Measurements from ENCODE around the gene COL4A5.

COL4A5 gene

GRCh38 chrX:108511721-108512120, 72.1 kb downstream of the COL4A5 start:
- Histone ChIP-seq H3K4me3 (ENCODE audit: low read depth in 1 of 5, low read length in 5 of 5) (no peak overlapping the region), H3K27me3 (ENCODE audit: control insufficient read depth in 5 of 5, insufficient read depth in 4 of 5, low read length in 5 of 5) (no peaks in the 10 kb centered on the region), H3K27ac (ENCODE audit: low read depth, low read length) (no peak overlapping the region)

GRCh38 chrX:108516184-108516583, 76.5 kb downstream of the COL4A5 start:
- no peaks in the 10 kb centered on the region for H3K27me3 ChIP-seq (ENCODE audit: control insufficient read depth in 5 of 5, insufficient read depth in 4 of 5, low read length in 5 of 5)
- H3K27ac ChIP-seq (ENCODE audit: low read depth, low read length), result no peak overlapping the region
- no peak overlapping the region for H3K9ac ChIP-seq (ENCODE audit: low read length in 5 of 5)
- no peaks in the 10 kb centered on the region for H3K4me1 ChIP-seq (ENCODE audit: control insufficient read depth in 5 of 5, insufficient read depth in 5 of 5, low read length in 5 of 5)
- H3K36me3 ChIP-seq (ENCODE audit: control insufficient read depth in 5 of 5, insufficient read depth in 5 of 5, low read length in 5 of 5), result no peaks in the 10 kb centered on the region
- H3K4me3 ChIP-seq (ENCODE audit: low read depth in 1 of 5, low read length in 5 of 5), result no peak overlapping the region
- H3K9me3 ChIP-seq (ENCODE audit: control insufficient read depth in 5 of 5, low read length in 5 of 5), result no peaks in the 10 kb centered on the region

More at GRCh38 chrX:108511721-108512120, 72.1 kb downstream of the COL4A5 start:
- no peaks in the 10 kb centered on the region for H3K36me3 ChIP-seq (ENCODE audit: control insufficient read depth in 5 of 5, insufficient read depth in 5 of 5, low read length in 5 of 5)
- peaks cover 0 to 6% (median 0%) of the 10 kb centered on the region in 5 donors for H3K9me3 ChIP-seq (ENCODE audit: control insufficient read depth in 5 of 5, low read length in 5 of 5)
- no peaks in the 10 kb centered on the region for H3K4me1 ChIP-seq (ENCODE audit: control insufficient read depth in 5 of 5, insufficient read depth in 5 of 5, low read length in 5 of 5)
- no peak overlapping the region for H3K9ac ChIP-seq (ENCODE audit: low read length in 5 of 5)

GRCh38 chrX:108527724-108528123, 88.1 kb downstream of the COL4A5 start:
- H3K9ac ChIP-seq (ENCODE audit: low read length in 5 of 5), result no peak overlapping the region
- H3K9me3 ChIP-seq (ENCODE audit: control insufficient read depth in 5 of 5, low read length in 5 of 5), result no peaks in the 10 kb centered on the region
- peaks cover 3 to 14% (median 8%) of the 10 kb centered on the region in 5 donors for H3K27me3 ChIP-seq (ENCODE audit: control insufficient read depth in 5 of 5, insufficient read depth in 4 of 5, low read length in 5 of 5)
- no peak overlapping the region for H3K27ac ChIP-seq (ENCODE audit: low read depth, low read length)
- H3K4me3 ChIP-seq (ENCODE audit: low read depth in 1 of 5, low read length in 5 of 5), result no peak overlapping the region
- no peaks in the 10 kb centered on the region for H3K4me1 ChIP-seq (ENCODE audit: control insufficient read depth in 5 of 5, insufficient read depth in 5 of 5, low read length in 5 of 5)
- no peaks in the 10 kb centered on the region for H3K36me3 ChIP-seq (ENCODE audit: control insufficient read depth in 5 of 5, insufficient read depth in 5 of 5, low read length in 5 of 5)

- H3K27ac ChIP-seq (ENCODE audit: low read depth, low read length), result no peak overlapping the region
- H3K4me3 ChIP-seq (ENCODE audit: low read depth in 1 of 5, low read length in 5 of 5), result no peak overlapping the region
- no peaks in the 10 kb centered on the region for H3K36me3 ChIP-seq (ENCODE audit: control insufficient read depth in 5 of 5, insufficient read depth in 5 of 5, low read length in 5 of 5)
- H3K9me3 ChIP-seq (ENCODE audit: control insufficient read depth in 5 of 5, low read length in 5 of 5), result peaks cover 0 to 4% (median 0%) of the 10 kb centered on the region in 5 donors
- H3K9ac ChIP-seq (ENCODE audit: low read length in 5 of 5), result no peak overlapping the region
- H3K4me1 ChIP-seq (ENCODE audit: control insufficient read depth in 5 of 5, insufficient read depth in 5 of 5, low read length in 5 of 5), result no peaks in the 10 kb centered on the region
- peaks cover 0 to 2% (median 0%) of the 10 kb centered on the region in 5 donors for H3K27me3 ChIP-seq (ENCODE audit: control insufficient read depth in 5 of 5, insufficient read depth in 4 of 5, low read length in 5 of 5)
Observed at GRCh38 chrX:108537005-108537404, 97.4 kb downstream of the COL4A5 start.

- H3K27ac ChIP-seq (ENCODE audit: low read depth, low read length), result no peak overlapping the region
- H3K36me3 ChIP-seq (ENCODE audit: control insufficient read depth in 5 of 5, insufficient read depth in 5 of 5, low read length in 5 of 5), result no peaks in the 10 kb centered on the region
- no peaks in the 10 kb centered on the region for H3K4me1 ChIP-seq (ENCODE audit: control insufficient read depth in 5 of 5, insufficient read depth in 5 of 5, low read length in 5 of 5)
- H3K9me3 ChIP-seq (ENCODE audit: control insufficient read depth in 5 of 5, low read length in 5 of 5), result no peaks in the 10 kb centered on the region
- H3K4me3 ChIP-seq (ENCODE audit: low read depth in 1 of 5, low read length in 5 of 5), result no peak overlapping the region
- no peak overlapping the region for H3K9ac ChIP-seq (ENCODE audit: low read length in 5 of 5)
- H3K27me3 ChIP-seq (ENCODE audit: control insufficient read depth in 5 of 5, insufficient read depth in 4 of 5, low read length in 5 of 5), result peaks cover 0 to 2% (median 0%) of the 10 kb centered on the region in 5 donors
Observed at GRCh38 chrX:108541286-108541685, 101.6 kb downstream of the COL4A5 start.

GRCh38 chrX:108557580-108557979, 117.9 kb downstream of the COL4A5 start:
- no peak overlapping the region for H3K4me3 ChIP-seq (ENCODE audit: low read depth in 1 of 5, low read length in 5 of 5)
- no peaks in the 10 kb centered on the region for H3K4me1 ChIP-seq (ENCODE audit: control insufficient read depth in 5 of 5, insufficient read depth in 5 of 5, low read length in 5 of 5)
- no peak overlapping the region for H3K27ac ChIP-seq (ENCODE audit: low read depth, low read length)
- H3K27me3 ChIP-seq (ENCODE audit: control insufficient read depth in 5 of 5, insufficient read depth in 4 of 5, low read length in 5 of 5), result peaks cover 0 to 4% (median 0%) of the 10 kb centered on the region in 5 donors
- no peak overlapping the region for H3K9ac ChIP-seq (ENCODE audit: low read length in 5 of 5)
- H3K36me3 ChIP-seq (ENCODE audit: control insufficient read depth in 5 of 5, insufficient read depth in 5 of 5, low read length in 5 of 5), result no peaks in the 10 kb centered on the region
- no peaks in the 10 kb centered on the region for H3K9me3 ChIP-seq (ENCODE audit: control insufficient read depth in 5 of 5, low read length in 5 of 5)

- no peak overlapping the region for H3K9ac ChIP-seq (ENCODE audit: low read length in 5 of 5)
- H3K4me1 ChIP-seq (ENCODE audit: control insufficient read depth in 5 of 5, insufficient read depth in 5 of 5, low read length in 5 of 5), result no peaks in the 10 kb centered on the region
- no peaks in the 10 kb centered on the region for H3K9me3 ChIP-seq (ENCODE audit: control insufficient read depth in 5 of 5, low read length in 5 of 5)
- H3K4me3 ChIP-seq (ENCODE audit: low read depth in 1 of 5, low read length in 5 of 5), result no peak overlapping the region
- H3K36me3 ChIP-seq (ENCODE audit: control insufficient read depth in 5 of 5, insufficient read depth in 5 of 5, low read length in 5 of 5), result no peaks in the 10 kb centered on the region
- H3K27me3 ChIP-seq (ENCODE audit: control insufficient read depth in 5 of 5, insufficient read depth in 4 of 5, low read length in 5 of 5), result peaks cover 0 to 4% (median 0%) of the 10 kb centered on the region in 5 donors
- H3K27ac ChIP-seq (ENCODE audit: low read depth, low read length), result no peak overlapping the region
Observed at GRCh38 chrX:108558217-108558616, 118.6 kb downstream of the COL4A5 start.

GRCh38 chrX:108573136-108573535, 133.5 kb downstream of the COL4A5 start:
- Histone ChIP-seq H3K36me3 (ENCODE audit: control insufficient read depth in 5 of 5, insufficient read depth in 5 of 5, low read length in 5 of 5) (no peaks in the 10 kb centered on the region), H3K4me3 (ENCODE audit: low read depth in 1 of 5, low read length in 5 of 5) (no peak overlapping the region), H3K4me1 (ENCODE audit: control insufficient read depth in 5 of 5, insufficient read depth in 5 of 5, low read length in 5 of 5) (no peaks in the 10 kb centered on the region), H3K27ac (ENCODE audit: low read depth, low read length) (no peak overlapping the region), H3K27me3 (ENCODE audit: control insufficient read depth in 5 of 5, insufficient read depth in 4 of 5, low read length in 5 of 5) (peaks cover 0 to 4% (median 0%) of the 10 kb centered on the region in 5 donors), H3K9me3 (ENCODE audit: control insufficient read depth in 5 of 5, low read length in 5 of 5) (no peaks in the 10 kb centered on the region), H3K9ac (ENCODE audit: low read length in 5 of 5) (no peak overlapping the region)

GRCh38 chrX:108582151-108582550, 142.5 kb downstream of the COL4A5 start:
- no peaks in the 10 kb centered on the region for H3K9me3 ChIP-seq (ENCODE audit: control insufficient read depth in 5 of 5, low read length in 5 of 5)
- no peaks in the 10 kb centered on the region for H3K36me3 ChIP-seq (ENCODE audit: control insufficient read depth in 5 of 5, insufficient read depth in 5 of 5, low read length in 5 of 5)
- H3K4me1 ChIP-seq (ENCODE audit: control insufficient read depth in 5 of 5, insufficient read depth in 5 of 5, low read length in 5 of 5), result no peaks in the 10 kb centered on the region
- H3K9ac ChIP-seq (ENCODE audit: low read length in 5 of 5), result no peak overlapping the region
- peaks cover 0 to 6% (median 3%) of the 10 kb centered on the region in 5 donors for H3K27me3 ChIP-seq (ENCODE audit: control insufficient read depth in 5 of 5, insufficient read depth in 4 of 5, low read length in 5 of 5)
- no peak overlapping the region for H3K27ac ChIP-seq (ENCODE audit: low read depth, low read length)
- no peak overlapping the region for H3K4me3 ChIP-seq (ENCODE audit: low read depth in 1 of 5, low read length in 5 of 5)

- Histone ChIP-seq H3K36me3 (ENCODE audit: control insufficient read depth in 5 of 5, insufficient read depth in 5 of 5, low read length in 5 of 5) (no peaks in the 10 kb centered on the region), H3K9ac (ENCODE audit: low read length in 5 of 5) (no peak overlapping the region), H3K27me3 (ENCODE audit: control insufficient read depth in 5 of 5, insufficient read depth in 4 of 5, low read length in 5 of 5) (peaks cover 0 to 6% (median 0%) of the 10 kb centered on the region in 5 donors), H3K27ac (ENCODE audit: low read depth, low read length) (no peak overlapping the region), H3K4me3 (ENCODE audit: low read depth in 1 of 5, low read length in 5 of 5) (no peak overlapping the region), H3K9me3 (ENCODE audit: control insufficient read depth in 5 of 5, low read length in 5 of 5) (no peaks in the 10 kb centered on the region), H3K4me1 (ENCODE audit: control insufficient read depth in 5 of 5, insufficient read depth in 5 of 5, low read length in 5 of 5) (no peaks in the 10 kb centered on the region)
Observed at GRCh38 chrX:108584617-108585211, 145.1 kb downstream of the COL4A5 start.

All from subcutaneous abdominal adipose tissue (tissue), 5 donors.